ENCODE measurements around the gene FBN2.

GRCh38 chr5:128436749-128437188, 101.3 kb downstream of the FBN2 start:
- TF ChIP-seq, protein P1, sequence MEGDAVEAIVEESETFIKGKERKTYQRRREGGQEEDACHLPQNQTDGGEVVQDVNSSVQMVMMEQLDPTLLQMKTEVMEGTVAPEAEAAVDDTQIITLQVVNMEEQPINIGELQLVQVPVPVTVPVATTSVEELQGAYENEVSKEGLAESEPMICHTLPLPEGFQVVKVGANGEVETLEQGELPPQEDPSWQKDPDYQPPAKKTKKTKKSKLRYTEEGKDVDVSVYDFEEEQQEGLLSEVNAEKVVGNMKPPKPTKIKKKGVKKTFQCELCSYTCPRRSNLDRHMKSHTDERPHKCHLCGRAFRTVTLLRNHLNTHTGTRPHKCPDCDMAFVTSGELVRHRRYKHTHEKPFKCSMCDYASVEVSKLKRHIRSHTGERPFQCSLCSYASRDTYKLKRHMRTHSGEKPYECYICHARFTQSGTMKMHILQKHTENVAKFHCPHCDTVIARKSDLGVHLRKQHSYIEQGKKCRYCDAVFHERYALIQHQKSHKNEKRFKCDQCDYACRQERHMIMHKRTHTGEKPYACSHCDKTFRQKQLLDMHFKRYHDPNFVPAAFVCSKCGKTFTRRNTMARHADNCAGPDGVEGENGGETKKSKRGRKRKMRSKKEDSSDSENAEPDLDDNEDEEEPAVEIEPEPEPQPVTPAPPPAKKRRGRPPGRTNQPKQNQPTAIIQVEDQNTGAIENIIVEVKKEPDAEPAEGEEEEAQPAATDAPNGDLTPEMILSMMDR (IDR thresholded peaks at IDR 0.05): no peak
- TF ChIP-seq POLR2A (IDR thresholded peaks at IDR 0.05; ENCODE audit: low read depth): no peak

All from esophagus muscularis mucosa (tissue), 3 donors.